Mesendoderm (in vitro differentiated cells): ENCODE measurements around the gene CPNE7.

Experiments used
- DNase-seq: peaks from one replicate; pipeline ENCODE4 v3.0.0; 2013
- H2AK5ac ChIP-seq: 2 replicates; pipeline ENCODE4 v1.6.1; 2013; ENCODE audit warnings: low read length, inconsistent platforms
- H2BK120ac ChIP-seq: 2 replicates; pipeline ENCODE4 v1.6.1; 2013; ENCODE audit warnings: low read depth, mild to moderate bottlenecking, low read length, moderate library complexity, mixed read lengths
- H2BK15ac ChIP-seq: replicated peaks from 2 replicates; pipeline ENCODE4 v1.6.1; 2013; ENCODE audit warnings: low read depth, mild to moderate bottlenecking, moderate library complexity
- H2BK5ac ChIP-seq: 2 replicates; pipeline ENCODE4 v1.6.1; 2013; ENCODE audit warnings: low read length, inconsistent platforms
- H3K18ac ChIP-seq: 2 replicates; pipeline ENCODE4 v1.6.1; 2013; ENCODE audit warnings: mild to moderate bottlenecking, low read length, mixed read lengths
- H3K23ac ChIP-seq: one replicate; pipeline ENCODE4 v1.6.1; 2013; ENCODE audit warnings: low read length
- H3K27ac ChIP-seq: 2 replicates; pipeline ENCODE4 v1.5.1; 2013; ENCODE audit warnings: low read depth, mild to moderate bottlenecking, inconsistent platforms, low read length, moderate library complexity
- H3K27me3 ChIP-seq: 2 replicates; pipeline ENCODE4 v1.6.1; 2013; ENCODE audit warnings: low read length, control low read depth, mild to moderate bottlenecking, inconsistent platforms; ENCODE audit not compliant: insufficient read depth, poor library complexity
- H3K36me3 ChIP-seq: 2 replicates; pipeline ENCODE4 v1.6.1; 2013; ENCODE audit warnings: low read length, inconsistent platforms; ENCODE audit not compliant: control insufficient read depth, insufficient read depth
- H3K4ac ChIP-seq: one replicate; pipeline ENCODE4 v1.6.1; 2013; ENCODE audit warnings: low read depth, mild to moderate bottlenecking, low read length, moderate library complexity
- H3K4me1 ChIP-seq: 2 replicates; pipeline ENCODE4 v1.6.1; 2013; ENCODE audit warnings: low read depth, low read length, inconsistent platforms; ENCODE audit not compliant: control insufficient read depth
- H3K4me2 ChIP-seq: 2 replicates; pipeline ENCODE4 v1.6.1; 2013; ENCODE audit warnings: low read length
- H3K4me3 ChIP-seq: 2 replicates; pipeline ENCODE4 v1.5.1; 2013; ENCODE audit warnings: mild to moderate bottlenecking, low read length
- H3K56ac ChIP-seq: one replicate; pipeline ENCODE4 v1.6.1; 2013; ENCODE audit warnings: low read length
- H3K79me1 ChIP-seq: 2 replicates; pipeline ENCODE4 v1.6.1; 2013; ENCODE audit warnings: low read length, inconsistent platforms
- H3K79me2 ChIP-seq: 2 replicates; pipeline ENCODE4 v1.6.1; 2013; ENCODE audit warnings: mild to moderate bottlenecking, low read length; ENCODE audit not compliant: control insufficient read depth, insufficient read depth
- H3K9ac ChIP-seq: 2 replicates; pipeline ENCODE4 v1.6.1; 2013; ENCODE audit warnings: low read length, inconsistent platforms
- H4K5ac ChIP-seq: one replicate; pipeline ENCODE4 v1.6.1; 2013; ENCODE audit warnings: low read length
- H4K8ac ChIP-seq: one replicate; pipeline ENCODE4 v1.6.1; 2013; ENCODE audit warnings: low read depth, mild to moderate bottlenecking, control low read depth, low read length, moderate library complexity
- WGBS: extraction: QIAGEN DNeasy Blood & Tissue Kit; methylation state at CpG from one replicate; pipeline ENCODE4 v1.1.7; 2013; ENCODE audit warnings: low lambda C conversion rate, missing lambda C conversion rate; ENCODE audit not compliant: insufficient coverage; ENCODE audit errors: extremely low coverage; 5-methylcytosine and 5-hydroxymethylcytosine counted together

The CPNE7 gene

DNA sequence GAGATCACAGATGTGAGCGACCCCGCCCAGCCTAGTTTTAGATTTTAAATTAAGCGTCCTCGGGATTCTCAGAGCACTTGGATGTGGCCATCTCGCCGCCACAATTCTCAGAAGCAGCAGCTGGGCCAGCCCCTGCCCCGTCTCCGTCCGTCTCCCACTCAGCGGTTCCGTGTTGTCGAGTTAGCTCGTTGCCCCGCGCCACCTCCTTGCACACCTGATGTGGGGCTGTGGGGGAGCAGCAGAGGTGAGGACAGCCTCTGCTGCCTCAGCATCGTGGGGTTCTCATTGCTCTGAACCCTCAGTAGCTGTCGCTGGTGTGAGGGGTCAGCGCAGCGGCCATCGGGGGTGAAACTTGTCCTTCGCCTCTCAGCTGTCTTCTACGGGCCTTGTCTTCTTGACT lies 23.2 kb upstream of the CPNE7 start:
- Histone ChIP-seq H4K8ac (no peak overlapping the region), H2BK5ac (no peak overlapping the region), H3K79me2 (no peaks in the 10 kb centered on the region), H2BK120ac (no peak overlapping the region), H4K5ac (no peak overlapping the region), H3K4me1 (no peaks in the 10 kb centered on the region), H3K36me3 (peaks cover 16% of the 10 kb centered on the region), H3K9ac (no peak overlapping the region), H3K56ac (no peak overlapping the region), H3K23ac (no peak overlapping the region), H2AK5ac (no peak overlapping the region), H3K4me2 (no peak overlapping the region), H3K27ac (no peak overlapping the region), H3K4ac (no peak overlapping the region), H2BK15ac (no peak overlapping the region), H3K27me3 (no peaks in the 10 kb centered on the region), H3K4me3 (no peak overlapping the region), H3K18ac (no peak overlapping the region), H3K79me1 (no peaks in the 10 kb centered on the region)
- WGBS, result no CpG with 5 or more reads among the region's 22 CpGs
- DNase-seq, result no peak

DNA sequence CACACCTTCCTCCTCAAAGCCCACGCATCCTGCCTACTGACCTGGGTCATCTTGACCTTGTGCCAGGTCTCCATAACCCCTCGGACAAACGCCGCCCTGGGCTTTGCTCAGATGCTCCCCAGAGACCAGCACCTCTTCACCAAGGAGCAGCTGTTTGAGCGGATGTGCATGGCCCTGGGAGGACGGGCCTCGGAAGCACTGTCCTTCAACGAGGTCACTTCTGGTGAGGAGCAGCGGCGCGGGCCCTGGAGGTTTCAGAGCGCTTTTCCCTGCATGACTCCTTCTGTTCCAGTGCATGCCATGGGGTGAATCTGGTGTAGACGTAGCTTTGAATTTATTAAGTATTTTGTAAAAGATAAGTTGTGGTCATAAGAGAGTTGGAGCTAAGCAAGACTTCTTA lies 22.6 kb upstream of the CPNE7 start:
- WGBS, result no CpG with 5 or more reads among the region's 13 CpGs
- no peak overlapping the region for H4K8ac ChIP-seq
- H3K4me1 ChIP-seq, result no peaks in the 10 kb centered on the region
- no peak overlapping the region for H3K9ac ChIP-seq
- no peaks in the 10 kb centered on the region for H3K27me3 ChIP-seq
- H3K18ac ChIP-seq, result no peak overlapping the region
- H2BK15ac ChIP-seq, result no peak overlapping the region
- H4K5ac ChIP-seq, result no peak overlapping the region
- H2AK5ac ChIP-seq, result no peak overlapping the region
- H3K36me3 ChIP-seq, result peaks cover 15% of the 10 kb centered on the region
- H3K27ac ChIP-seq, result no peak overlapping the region
- no peak overlapping the region for H3K4ac ChIP-seq
- no peak overlapping the region for H3K56ac ChIP-seq
- no peak overlapping the region for H2BK120ac ChIP-seq
- no peak overlapping the region for H2BK5ac ChIP-seq
- H3K23ac ChIP-seq, result no peak overlapping the region
- no peak overlapping the region for H3K4me2 ChIP-seq
- no peak for DNase-seq
- no peaks in the 10 kb centered on the region for H3K79me2 ChIP-seq
- no peak overlapping the region for H3K4me3 ChIP-seq
- H3K79me1 ChIP-seq, result no peaks in the 10 kb centered on the region

- Histone ChIP-seq H2AK5ac (no peak overlapping the region), H3K36me3 (peaks cover 12% of the 10 kb centered on the region)
- no CpG with 5 or more reads among the region's 18 CpGs for WGBS
Observed at GRCh38 chr16:89553733-89554132, 21.8 kb upstream of the CPNE7 start.

DNA sequence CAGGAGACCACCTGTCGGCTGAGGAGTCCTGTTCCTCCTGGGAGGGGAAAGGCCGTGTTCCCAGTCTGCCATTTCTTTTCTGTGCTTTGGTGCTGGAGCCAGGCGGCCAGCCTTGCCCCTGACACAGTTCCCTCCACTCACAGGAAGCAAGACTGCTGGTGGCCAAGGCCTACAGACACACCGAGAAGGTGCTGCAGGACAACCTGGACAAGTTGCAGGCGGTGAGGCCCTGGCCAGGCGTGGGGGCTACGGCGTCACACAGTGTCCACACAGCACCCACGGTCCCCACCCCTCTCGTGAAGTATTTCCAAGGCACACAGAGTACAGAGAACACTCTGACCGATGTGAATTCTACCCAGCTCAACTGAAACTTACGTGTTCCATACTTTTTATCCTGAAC lies 21.2 kb upstream of the CPNE7 start:
- no peak overlapping the region for H3K23ac ChIP-seq
- H3K4ac ChIP-seq, result no peak overlapping the region
- no peak overlapping the region for H3K4me3 ChIP-seq
- no peaks in the 10 kb centered on the region for H3K4me1 ChIP-seq
- no peaks in the 10 kb centered on the region for H3K79me2 ChIP-seq
- H4K5ac ChIP-seq, result no peak overlapping the region
- no peak overlapping the region for H3K56ac ChIP-seq
- WGBS, result no CpG with 5 or more reads among the region's 12 CpGs
- no peak overlapping the region for H2BK15ac ChIP-seq
- no peak overlapping the region for H3K18ac ChIP-seq
- DNase-seq, result no peak
- no peaks in the 10 kb centered on the region for H3K79me1 ChIP-seq
- no peak overlapping the region for H3K27ac ChIP-seq
- no peaks in the 10 kb centered on the region for H3K27me3 ChIP-seq
- H3K9ac ChIP-seq, result no peak overlapping the region
- H4K8ac ChIP-seq, result no peak overlapping the region
- H3K4me2 ChIP-seq, result no peak overlapping the region
- no peak overlapping the region for H2BK5ac ChIP-seq
- H3K36me3 ChIP-seq, result peaks cover 11% of the 10 kb centered on the region
- H2AK5ac ChIP-seq, result no peak overlapping the region
- H2BK120ac ChIP-seq, result no peak overlapping the region

More at GRCh38 chr16:89553733-89554132, 21.8 kb upstream of the CPNE7 start:
- no peak overlapping the region for H3K4me2 ChIP-seq
- H4K5ac ChIP-seq, result no peak overlapping the region
- H3K56ac ChIP-seq, result no peak overlapping the region
- no peak for DNase-seq
- no peaks in the 10 kb centered on the region for H3K4me1 ChIP-seq
- no peak overlapping the region for H2BK15ac ChIP-seq
- H3K27ac ChIP-seq, result no peak overlapping the region
- H3K4me3 ChIP-seq, result no peak overlapping the region
- H3K4ac ChIP-seq, result no peak overlapping the region
- H3K79me1 ChIP-seq, result no peaks in the 10 kb centered on the region
- no peaks in the 10 kb centered on the region for H3K27me3 ChIP-seq
- no peak overlapping the region for H3K18ac ChIP-seq
- no peak overlapping the region for H2BK120ac ChIP-seq
- no peak overlapping the region for H2BK5ac ChIP-seq
- H3K79me2 ChIP-seq, result no peaks in the 10 kb centered on the region
- no peak overlapping the region for H3K23ac ChIP-seq
- H3K9ac ChIP-seq, result no peak overlapping the region
- H4K8ac ChIP-seq, result no peak overlapping the region

GRCh38 chr16:89555265-89555664 lies 20.3 kb upstream of the CPNE7 start:
- Histone ChIP-seq H3K79me2 (no peaks in the 10 kb centered on the region), H3K27ac (no peak overlapping the region), H2BK15ac (no peak overlapping the region), H4K5ac (no peak overlapping the region), H4K8ac (no peak overlapping the region), H3K36me3 (peaks cover 11% of the 10 kb centered on the region), H3K56ac (no peak overlapping the region), H3K4me1 (no peaks in the 10 kb centered on the region), H3K4me2 (no peak overlapping the region), H3K23ac (no peak overlapping the region), H2AK5ac (no peak overlapping the region), H2BK5ac (no peak overlapping the region), H3K9ac (no peak overlapping the region), H3K79me1 (no peaks in the 10 kb centered on the region), H3K4me3 (no peak overlapping the region), H3K4ac (no peak overlapping the region), H3K27me3 (no peaks in the 10 kb centered on the region), H2BK120ac (no peak overlapping the region), H3K18ac (no peak overlapping the region)
- no peak for DNase-seq
- WGBS, result no CpG with 5 or more reads among the region's 16 CpGs

DNA sequence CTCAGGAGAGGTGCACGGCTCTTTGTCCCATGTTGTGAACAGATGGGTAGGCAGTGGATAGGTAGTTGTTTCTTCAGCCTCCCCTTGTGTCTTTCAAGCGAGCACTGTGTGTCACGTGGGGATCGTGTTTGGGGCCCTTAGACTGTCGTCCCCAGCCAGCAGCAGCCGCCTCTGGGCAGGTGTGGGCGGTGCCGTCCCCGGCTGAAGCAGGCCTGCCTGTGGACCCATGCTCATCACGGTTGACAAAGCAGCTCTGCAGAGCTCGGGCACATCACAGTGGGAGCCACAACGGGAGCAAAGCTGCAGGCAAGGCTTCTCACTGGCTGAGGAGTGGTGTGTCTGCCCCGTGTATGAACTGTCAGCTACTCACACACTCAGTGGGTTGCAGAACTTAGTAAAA lies 19.8 kb upstream of the CPNE7 start:
- Histone ChIP-seq H3K4ac (no peak overlapping the region), H3K4me2 (no peak overlapping the region), H3K27me3 (no peaks in the 10 kb centered on the region), H3K27ac (no peak overlapping the region), H3K36me3 (peaks cover 11% of the 10 kb centered on the region), H3K18ac (no peak overlapping the region), H2BK15ac (no peak overlapping the region), H4K8ac (no peak overlapping the region), H3K79me1 (no peaks in the 10 kb centered on the region), H3K56ac (no peak overlapping the region), H3K4me1 (no peaks in the 10 kb centered on the region), H2AK5ac (no peak overlapping the region), H2BK120ac (no peak overlapping the region), H3K9ac (no peak overlapping the region), H3K23ac (no peak overlapping the region), H3K4me3 (no peak overlapping the region), H2BK5ac (no peak overlapping the region), H3K79me2 (peaks cover 2% of the 10 kb centered on the region), H4K5ac (no peak overlapping the region)
- DNase-seq, result no peak
- WGBS, result no CpG with 5 or more reads among the region's 13 CpGs
